MCF 10A (cell line): Measurements from ENCODE around the gene ELMO1. TPM values are rescaled to one million over a fixed set of nuclear protein-coding genes. Genes with fewer than 3 reads are reported as not detected.

Source experiments
- BruUV-seq: library from RNA; stranded (reverse); fragments of 400-500 nt; replicated peaks from 2 replicates; lab custom pipeline; 2021; lab: Mats Ljungman, UMichigan
- CTCF ChIA-PET: fragments of 300-600 bp; sonication (Branson Sonifier 250); formaldehyde crosslinking; extraction: SDS; loops from one replicate; lab custom pipeline; 2021; ENCODE audit warnings: antibody characterized with exemption, inconsistent platforms; lab: Yijun Ruan, JAX
- POLR2A ChIA-PET: fragments of 300-600, 350-650 bp; sonication (Branson Sonifier 250); formaldehyde crosslinking; extraction: SDS; loops from one replicate; lab custom pipeline; 2020; ENCODE audit warnings: antibody characterized with exemption, inconsistent platforms; lab: Yijun Ruan, JAX
- DNase-seq: peaks from one replicate; pipeline ENCODE4 v3.0.0-alpha.2; 2018; ENCODE audit not compliant: unreplicated experiment
- H3K27ac Mint-ChIP-seq: one replicate; pipeline ENCODE4 v1.8.0; 2022; ENCODE audit warnings: mild to moderate bottlenecking, low read depth, mixed read lengths; ENCODE audit not compliant: unreplicated experiment
- H3K27me3 Mint-ChIP-seq: one replicate; pipeline ENCODE4 v1.8.0; 2022; ENCODE audit warnings: mixed read lengths; ENCODE audit not compliant: insufficient read depth, unreplicated experiment
- H3K36me3 Mint-ChIP-seq: one replicate; pipeline ENCODE4 v1.8.0; 2022; ENCODE audit warnings: mild to moderate bottlenecking, moderate library complexity, mixed read lengths; ENCODE audit not compliant: insufficient read depth, unreplicated experiment
- H3K4me1 Mint-ChIP-seq: one replicate; pipeline ENCODE4 v1.8.0; 2022; ENCODE audit warnings: mixed read lengths; ENCODE audit not compliant: insufficient read depth, unreplicated experiment
- H3K4me3 Mint-ChIP-seq: one replicate; pipeline ENCODE4 v1.8.0; 2022; ENCODE audit warnings: mild to moderate bottlenecking, moderate library complexity, mixed read lengths; ENCODE audit not compliant: unreplicated experiment
- H3K9me3 Mint-ChIP-seq: one replicate; pipeline ENCODE4 v1.8.0; 2022; ENCODE audit warnings: mixed read lengths; ENCODE audit not compliant: unreplicated experiment
- intact Hi-C: fragments of 100-400 bp; cut with micrococcal nuclease; formaldehyde crosslinking; loops from 2 replicates; pipeline ENCODE4 v1.14.1; 2022
- total RNA-seq: library from RNA; stranded (reverse); gene quantifications from 2 replicates; pipeline ENCODE4 v1.2.3, GENCODE V29; 2022
- TF ChIP-seq, protein P1 (sequence below): fragments of 200-600 bp; IDR thresholded peaks from one replicate; pipeline ENCODE4 v1.8.0; 2022; ENCODE audit warnings: antibody characterized with exemption, mild to moderate bottlenecking; ENCODE audit not compliant: unreplicated experiment

ELMO1 gene
- total RNA-seq, 1 experiment from 2014 or later: 0.30 TPM

DNA sequence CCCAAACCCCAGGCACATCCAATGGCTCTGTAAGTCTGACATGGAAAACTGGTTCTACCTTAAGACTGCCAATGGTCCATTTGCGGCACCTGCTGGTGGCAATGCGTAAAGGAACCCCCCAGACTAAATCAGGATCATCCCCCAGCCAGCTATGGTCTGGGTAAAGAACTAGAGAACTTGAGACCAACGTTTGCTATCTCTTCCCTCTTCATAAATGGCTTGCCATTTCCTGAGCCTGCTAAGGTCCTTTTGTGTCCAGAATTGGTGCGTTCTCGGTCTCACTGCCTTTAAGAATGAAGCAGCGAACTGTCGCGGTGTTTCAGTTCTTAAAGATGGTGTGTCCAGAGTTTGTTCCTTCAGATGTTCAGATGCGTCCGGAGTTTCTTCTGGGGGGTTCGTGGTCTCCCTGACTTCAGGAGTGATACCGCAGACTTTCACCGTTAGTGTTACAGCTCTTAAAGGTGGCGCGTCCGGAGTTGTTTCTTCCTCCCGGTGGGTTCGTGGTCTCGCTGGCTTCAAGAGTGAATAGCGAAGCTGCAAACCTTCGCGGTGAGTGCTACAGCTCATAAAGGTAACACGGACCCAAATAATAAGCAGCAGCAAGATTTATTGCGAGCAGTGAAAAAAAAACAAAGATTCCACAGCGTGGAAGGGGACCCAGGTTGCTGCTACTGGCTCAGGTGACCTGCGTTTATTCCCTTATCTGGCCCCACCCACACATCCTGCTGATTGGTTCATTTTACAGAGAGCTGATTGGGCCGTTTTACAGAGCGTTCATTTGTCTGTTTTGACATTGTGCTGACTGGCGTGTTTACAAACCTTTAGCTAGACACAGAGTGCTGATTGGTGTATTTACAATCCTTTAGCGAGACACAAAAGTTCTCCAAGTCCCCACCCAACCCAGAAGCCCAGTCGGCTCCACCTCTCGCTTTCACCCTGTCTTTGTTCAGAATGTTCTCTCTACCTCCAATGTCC, 95.4 kb downstream of the ELMO1 start:
- H3K9me3 Mint-ChIP-seq: no peaks in the 10 kb centered on the region
- peaks cover 17% of the 10 kb centered on the region for H3K4me1 Mint-ChIP-seq
- no peaks in the 10 kb centered on the region for H3K27me3 Mint-ChIP-seq
- peak overlapping the region; percentile 88 for H3K27ac Mint-ChIP-seq
- H3K36me3 Mint-ChIP-seq: no peaks in the 10 kb centered on the region
- no peak overlapping the region for H3K4me3 Mint-ChIP-seq
- intact Hi-C loops: loop anchor here (5.0 kb wide), 1 partner anchor 116 kb away; no protein-coding TSS in a partner anchor
- ChIA-PET POLR2A (no interaction called here), CTCF (interaction anchor here (0.6 to 2.0 kb wide), 7 partner anchors 41 to 275 kb away, joined by 3 to 6 read pairs (median 4); no protein-coding TSS in a partner anchor)
- peak; percentile 6 for DNase-seq
- TF ChIP-seq, protein P1, sequence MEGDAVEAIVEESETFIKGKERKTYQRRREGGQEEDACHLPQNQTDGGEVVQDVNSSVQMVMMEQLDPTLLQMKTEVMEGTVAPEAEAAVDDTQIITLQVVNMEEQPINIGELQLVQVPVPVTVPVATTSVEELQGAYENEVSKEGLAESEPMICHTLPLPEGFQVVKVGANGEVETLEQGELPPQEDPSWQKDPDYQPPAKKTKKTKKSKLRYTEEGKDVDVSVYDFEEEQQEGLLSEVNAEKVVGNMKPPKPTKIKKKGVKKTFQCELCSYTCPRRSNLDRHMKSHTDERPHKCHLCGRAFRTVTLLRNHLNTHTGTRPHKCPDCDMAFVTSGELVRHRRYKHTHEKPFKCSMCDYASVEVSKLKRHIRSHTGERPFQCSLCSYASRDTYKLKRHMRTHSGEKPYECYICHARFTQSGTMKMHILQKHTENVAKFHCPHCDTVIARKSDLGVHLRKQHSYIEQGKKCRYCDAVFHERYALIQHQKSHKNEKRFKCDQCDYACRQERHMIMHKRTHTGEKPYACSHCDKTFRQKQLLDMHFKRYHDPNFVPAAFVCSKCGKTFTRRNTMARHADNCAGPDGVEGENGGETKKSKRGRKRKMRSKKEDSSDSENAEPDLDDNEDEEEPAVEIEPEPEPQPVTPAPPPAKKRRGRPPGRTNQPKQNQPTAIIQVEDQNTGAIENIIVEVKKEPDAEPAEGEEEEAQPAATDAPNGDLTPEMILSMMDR: peak; percentile 11
- no TSS peak for BruUV-seq

DNA sequence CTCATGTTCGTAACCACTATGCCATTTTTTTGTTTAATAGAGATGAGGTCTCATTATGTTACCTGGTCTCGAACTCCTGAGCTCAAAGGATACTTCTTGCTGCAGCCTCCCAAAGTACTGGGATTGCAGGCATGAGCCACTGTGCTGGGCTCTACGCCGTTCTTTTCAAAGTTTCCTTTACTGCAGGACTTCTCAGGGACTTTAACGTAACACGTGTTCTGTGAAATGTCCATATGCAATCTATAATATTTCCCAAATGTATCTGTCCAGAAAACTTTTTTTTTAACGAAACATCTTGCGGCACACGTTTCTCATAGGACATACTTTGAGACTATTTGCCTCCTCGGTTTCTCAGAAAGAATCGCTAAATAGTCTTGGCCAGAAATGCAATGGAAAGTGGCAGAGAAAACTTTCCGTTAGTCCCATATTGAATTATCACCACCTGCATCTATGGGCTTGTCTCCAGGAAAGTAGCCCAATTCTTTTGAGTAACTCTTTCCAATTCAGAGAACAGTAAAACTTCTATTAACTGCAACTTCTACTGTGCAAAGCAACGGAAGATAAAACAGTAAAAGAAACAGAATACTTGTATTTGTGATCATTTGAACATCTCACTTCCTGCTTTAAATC, 96.3 kb downstream of the ELMO1 start:
- Mint-ChIP-seq H3K36me3 (no peaks in the 10 kb centered on the region), H3K27ac (no peak overlapping the region), H3K4me3 (no peak overlapping the region), H3K27me3 (no peaks in the 10 kb centered on the region), H3K9me3 (no peaks in the 10 kb centered on the region), H3K4me1 (peaks cover 17% of the 10 kb centered on the region)
- BruUV-seq: no TSS peak
- CTCF ChIA-PET: interaction anchor here (0.7 to 2.0 kb wide), 7 partner anchors 8 to 159 kb away, joined by 3 to 6 read pairs (median 4); no protein-coding TSS in a partner anchor
- intact Hi-C loops: loop anchor here (5.0 kb wide), 1 partner anchor 115 kb away; no protein-coding TSS in a partner anchor
- DNase-seq: no peak
- POLR2A ChIA-PET: no interaction called here
- TF ChIP-seq, protein P1: no peak

DNA sequence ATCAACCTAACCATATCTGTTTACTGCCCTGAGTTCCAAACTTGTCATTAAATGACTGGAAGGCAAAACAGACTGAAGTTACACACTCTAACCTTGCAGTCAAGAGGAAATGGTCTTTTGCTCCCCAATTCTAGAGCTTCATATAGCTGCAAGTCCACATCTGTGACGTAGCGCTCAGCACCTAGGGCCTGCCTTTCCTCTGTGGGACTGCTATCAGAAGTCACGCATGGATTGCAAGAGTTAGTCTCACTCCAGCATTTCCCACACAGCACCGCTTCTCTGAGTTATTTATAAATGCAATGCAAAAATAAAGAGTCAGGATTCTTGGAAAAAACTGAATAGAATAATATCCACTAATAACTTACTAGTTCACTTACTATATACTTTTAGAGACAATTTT, 96.9 kb downstream of the ELMO1 start:
- H3K4me3 Mint-ChIP-seq: no peak overlapping the region
- H3K27me3 Mint-ChIP-seq: no peaks in the 10 kb centered on the region
- no peaks in the 10 kb centered on the region for H3K9me3 Mint-ChIP-seq
- no TSS peak for BruUV-seq
- no peak overlapping the region for H3K27ac Mint-ChIP-seq
- H3K4me1 Mint-ChIP-seq: peaks cover 17% of the 10 kb centered on the region
- ChIA-PET CTCF (interaction anchor here (0.9 to 1.5 kb wide), 4 partner anchors 9 to 144 kb away, joined by 3 to 7 read pairs (median 5); no protein-coding TSS in a partner anchor), POLR2A (no interaction called here)
- TF ChIP-seq, protein P1: no peak
- H3K36me3 Mint-ChIP-seq: no peaks in the 10 kb centered on the region
- intact Hi-C loops: loop anchor here (5.0 kb wide), 1 partner anchor 114 kb away; no protein-coding TSS in a partner anchor
- no peak for DNase-seq
